ENCODE results near the gene MGLL. TPM values are rescaled to one million over a fixed set of nuclear protein-coding genes. Genes with fewer than 3 reads are reported as not detected.

Gene MGLL
- total and polyA plus RNA-seq, 9 donors = 4.5 to 22.4 (median 13.3) TPM

- 13 to 18% (median 15%) methylated on average over 13 to 14 of the region's 14 CpGs for WGBS, 3 donors
- Histone ChIP-seq H3K4me3 (peak overlapping the region; percentile 41), H3K27me3 (no peaks in the 10 kb centered on the region), H3K9me3 (peaks cover 0 to 3% of the 10 kb centered on the region in 2 donors), H3K36me3 (no peaks in the 10 kb centered on the region), H3K27ac (no peak overlapping the region), H3K4me1 (ENCODE audit: insufficient read depth) (no peaks in the 10 kb centered on the region)
- DNase-seq = no peak
- TF ChIP-seq POLR2A (IDR thresholded peaks at IDR 0.05) = no peak
- no peak for TF ChIP-seq CTCF (IDR thresholded peaks at IDR 0.05)
- no peak for TF ChIP-seq EP300 (IDR thresholded peaks at IDR 0.05)
- intact Hi-C loops (cut with DNase I) = loop anchor here in 1 of 4 donors (5.0 to 10.0 kb wide), 2 partner anchors 69 to 126 kb away; no protein-coding TSS in a partner anchor
Observed at GRCh38 chr3:127823426-127823857, 1.1 kb upstream of the MGLL start.

GRCh38 chr3:127822682-127823425 is 539 bp upstream of the MGLL start:
- intact Hi-C loops (cut with DNase I) = loop anchor here in 1 of 4 donors (5.0 to 10.0 kb wide), 2 partner anchors 68 to 126 kb away; no protein-coding TSS in a partner anchor
- Histone ChIP-seq H3K9me3 (no peaks in the 10 kb centered on the region), H3K4me3 (peak overlapping the region; percentile 41), H3K27me3 (no peaks in the 10 kb centered on the region), H3K27ac (no peak overlapping the region), H3K36me3 (no peaks in the 10 kb centered on the region), H3K4me1 (ENCODE audit: insufficient read depth) (no peaks in the 10 kb centered on the region)
- WGBS, 3 donors = 0 to 1% (median 0%) methylated on average over 33 to 99 of the region's 99 CpGs
- TF ChIP-seq EP300 (IDR thresholded peaks at IDR 0.05) (no peak), CTCF (IDR thresholded peaks at IDR 0.05) (no peak), POLR2A (IDR thresholded peaks at IDR 0.05) (no peak)
- DNase-seq = peak in 3 of 5 donors; percentile 28 to 40 (median 35)

GRCh38 chr3:127821394-127821793 is 921 bp downstream of the MGLL start:
- intact Hi-C loops (cut with DNase I) = loop anchor here in 1 of 4 donors (5.0 to 10.0 kb wide), 2 partner anchors 67 to 124 kb away; no protein-coding TSS in a partner anchor
- Histone ChIP-seq H3K9me3 (no peaks in the 10 kb centered on the region), H3K27me3 (no peaks in the 10 kb centered on the region), H3K4me1 (ENCODE audit: insufficient read depth) (no peaks in the 10 kb centered on the region), H3K27ac (no peak overlapping the region), H3K36me3 (no peaks in the 10 kb centered on the region), H3K4me3 (no peak overlapping the region)
- WGBS, 3 donors = 56 to 65% (median 63%) methylated on average over 8 of the region's 8 CpGs
- TF ChIP-seq POLR2A (IDR thresholded peaks at IDR 0.05) (no peak), EP300 (IDR thresholded peaks at IDR 0.05) (no peak)
- no peak for DNase-seq

- Histone ChIP-seq H3K4me3 (no peak overlapping the region), H3K4me1 (ENCODE audit: insufficient read depth) (no peaks in the 10 kb centered on the region), H3K27ac (no peak overlapping the region), H3K9me3 (no peaks in the 10 kb centered on the region), H3K27me3 (no peaks in the 10 kb centered on the region), H3K36me3 (no peaks in the 10 kb centered on the region)
- DNase-seq = no peak
- WGBS, 3 donors = 28 to 41% (median 36%) methylated on average over 1 of the region's 1 CpG
- intact Hi-C loops (cut with DNase I) = loop anchor here in 1 of 4 donors (5.0 to 10.0 kb wide), 2 partner anchors 66 to 124 kb away; no protein-coding TSS in a partner anchor
- no peak for TF ChIP-seq EP300 (IDR thresholded peaks at IDR 0.05)
- no peak for TF ChIP-seq CTCF (IDR thresholded peaks at IDR 0.05)
- no peak for TF ChIP-seq POLR2A (IDR thresholded peaks at IDR 0.05)
Observed at GRCh38 chr3:127820826-127821313, 1.4 kb downstream of the MGLL start.

Data from ovary (tissue), 9 donors.